ENCODE measurements around the gene TEX19.

- no peak for TF ChIP-seq CTCF (IDR thresholded peaks at IDR 0.05)
- TF ChIP-seq POLR2A (IDR thresholded peaks at IDR 0.05) = no peak
These were observed 47.2 kb downstream of the TEX19 start for GRCh38 chr17:82406131-82406671.
